Uterus (tissue), 4 donors: ENCODE measurements around the gene GRM8. TPM values are rescaled to one million over a fixed set of nuclear protein-coding genes. Genes with fewer than 3 reads are reported as not detected.

Experiments
- DNase-seq, 2 donors: peaks; one replicate each; pipeline ENCODE4 v3.0.0-alpha.2; 2019 to 2020
- H3K27ac ChIP-seq, 2 donors: fragments of 200-600 bp; sonication (generic); 1 replicate in 1 of 2; 2 replicates in 1 of 2; pipeline ENCODE4 v1.5.1; 2016 to 2018
- H3K27me3 ChIP-seq, 2 donors: fragments of 200-600 bp; sonication (generic); one replicate each; pipeline ENCODE4 v1.5.1; 2018 to 2019; ENCODE audit warnings: control low read depth in 1 of 2
- H3K36me3 ChIP-seq, 2 donors: fragments of 200-600 bp; sonication (generic); one replicate each; pipeline ENCODE4 v1.5.1; 2019; ENCODE audit warnings: control low read depth in 1 of 2
- H3K4me1 ChIP-seq, 2 donors: fragments of 200-600 bp; sonication (generic); one replicate each; pipeline ENCODE4 v1.5.1; 2018 to 2019; ENCODE audit warnings: control low read depth in 1 of 2
- H3K4me3 ChIP-seq, 2 donors: fragments of 200-600 bp; sonication (generic); 1 replicate in 1 of 2; 2 replicates in 1 of 2; pipeline ENCODE4 v1.5.1; 2018 to 2019; ENCODE audit warnings: mild to moderate bottlenecking in 1 of 2
- H3K9me3 ChIP-seq, 2 donors: fragments of 200-600 bp; sonication (generic); one replicate each; pipeline ENCODE4 v1.5.1; 2019; ENCODE audit warnings: control low read depth in 1 of 2
- POLR2A ChIP-seq, 2 donors: fragments of 450-650 bp; IDR thresholded peaks; one replicate each; pipeline ENCODE4 v1.6.1; 2016; ENCODE audit warnings: antibody characterized with exemption in 2 of 2, mild to moderate bottlenecking in 1 of 2, moderate library complexity in 1 of 2
- intact Hi-C: fragments of 100-400 bp; cut with DNase I; formaldehyde crosslinking; loops from one replicate; pipeline ENCODE4 v1.15.1; 2023; ENCODE audit warnings: low total_unique reads
- total RNA-seq, 4 donors: library from RNA; depleted of rRNA in 3 of 4; stranded (reverse); fragments of >200 nt in 3 of 4; gene quantifications; one replicate each; pipeline versions ENCODE4 v1.1.0 to v1.2.4, GENCODE V29; 2014 to 2023
- TF ChIP-seq, protein P1 (sequence below), 4 experiments: fragments of 200-600 bp in 2 of 4; fragments of 450-650 bp in 2 of 4; sonication (generic) in 2 of 4; IDR thresholded peaks; one replicate each; pipeline ENCODE4 v1.5.1; 2016 to 2019; ENCODE audit warnings: antibody characterized with exemption in 4 of 4, mild to moderate bottlenecking in 2 of 4, moderate library complexity in 1 of 4
- donor health status: DM: yes; HTN: yes; CAD: no.

Gene GRM8
- total RNA-seq, 4 donors from 2014 or later: 3.9 TPM; not detected in 3

DNA sequence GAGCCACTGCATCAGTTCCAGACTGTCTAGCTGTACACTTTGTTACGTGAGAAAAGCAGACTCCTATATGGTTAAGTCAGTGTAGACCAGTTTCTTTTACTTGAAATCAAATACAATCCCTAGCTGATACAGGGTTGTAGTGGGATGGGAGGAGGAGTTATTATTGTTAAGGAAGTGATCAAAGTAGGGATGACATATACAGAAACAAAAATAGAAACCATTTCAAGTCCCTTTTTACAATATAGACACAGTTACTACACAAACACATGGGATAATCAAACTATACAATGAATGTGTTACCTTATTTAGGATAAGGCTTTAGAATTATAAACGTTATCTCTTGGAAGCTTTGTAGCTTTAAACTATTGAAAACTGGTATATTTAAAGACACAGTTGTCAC lies 233.9 kb downstream of the GRM8 start:
- TF ChIP-seq, protein P1, sequence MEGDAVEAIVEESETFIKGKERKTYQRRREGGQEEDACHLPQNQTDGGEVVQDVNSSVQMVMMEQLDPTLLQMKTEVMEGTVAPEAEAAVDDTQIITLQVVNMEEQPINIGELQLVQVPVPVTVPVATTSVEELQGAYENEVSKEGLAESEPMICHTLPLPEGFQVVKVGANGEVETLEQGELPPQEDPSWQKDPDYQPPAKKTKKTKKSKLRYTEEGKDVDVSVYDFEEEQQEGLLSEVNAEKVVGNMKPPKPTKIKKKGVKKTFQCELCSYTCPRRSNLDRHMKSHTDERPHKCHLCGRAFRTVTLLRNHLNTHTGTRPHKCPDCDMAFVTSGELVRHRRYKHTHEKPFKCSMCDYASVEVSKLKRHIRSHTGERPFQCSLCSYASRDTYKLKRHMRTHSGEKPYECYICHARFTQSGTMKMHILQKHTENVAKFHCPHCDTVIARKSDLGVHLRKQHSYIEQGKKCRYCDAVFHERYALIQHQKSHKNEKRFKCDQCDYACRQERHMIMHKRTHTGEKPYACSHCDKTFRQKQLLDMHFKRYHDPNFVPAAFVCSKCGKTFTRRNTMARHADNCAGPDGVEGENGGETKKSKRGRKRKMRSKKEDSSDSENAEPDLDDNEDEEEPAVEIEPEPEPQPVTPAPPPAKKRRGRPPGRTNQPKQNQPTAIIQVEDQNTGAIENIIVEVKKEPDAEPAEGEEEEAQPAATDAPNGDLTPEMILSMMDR (IDR thresholded peaks at IDR 0.05): no peak
- TF ChIP-seq POLR2A (IDR thresholded peaks at IDR 0.05): no peak
- Histone ChIP-seq H3K9me3 (no peaks in the 10 kb centered on the region), H3K27ac (no peak overlapping the region), H3K4me1 (no peaks in the 10 kb centered on the region), H3K27me3 (no peaks in the 10 kb centered on the region), H3K4me3 (no peak overlapping the region), H3K36me3 (no peaks in the 10 kb centered on the region)
- DNase-seq: no peak
- intact Hi-C loops: no loop called here

GRCh38 chr7:127017196-127017595 lies 235.5 kb downstream of the GRM8 start:
- H3K36me3 ChIP-seq: no peaks in the 10 kb centered on the region
- no peak overlapping the region for H3K4me3 ChIP-seq
- TF ChIP-seq POLR2A (IDR thresholded peaks at IDR 0.05): no peak
- TF ChIP-seq, protein P1 (IDR thresholded peaks at IDR 0.05): no peak
- no peak overlapping the region for H3K27ac ChIP-seq
- no peaks in the 10 kb centered on the region for H3K27me3 ChIP-seq
- intact Hi-C loops: no loop called here
- no peaks in the 10 kb centered on the region for H3K4me1 ChIP-seq
- no peak for DNase-seq
- H3K9me3 ChIP-seq: no peaks in the 10 kb centered on the region

- intact Hi-C loops: no loop called here
- TF ChIP-seq, protein P1 (IDR thresholded peaks at IDR 0.05): no peak
- no peak for TF ChIP-seq POLR2A (IDR thresholded peaks at IDR 0.05)
- no peaks in the 10 kb centered on the region for H3K4me1 ChIP-seq
- no peaks in the 10 kb centered on the region for H3K27me3 ChIP-seq
- no peak overlapping the region for H3K4me3 ChIP-seq
- DNase-seq: no peak
- no peaks in the 10 kb centered on the region for H3K9me3 ChIP-seq
- H3K36me3 ChIP-seq: no peaks in the 10 kb centered on the region
- H3K27ac ChIP-seq: no peak overlapping the region
Measured at GRCh38 chr7:127000725-127001124, 252.0 kb downstream of the GRM8 start.

DNA sequence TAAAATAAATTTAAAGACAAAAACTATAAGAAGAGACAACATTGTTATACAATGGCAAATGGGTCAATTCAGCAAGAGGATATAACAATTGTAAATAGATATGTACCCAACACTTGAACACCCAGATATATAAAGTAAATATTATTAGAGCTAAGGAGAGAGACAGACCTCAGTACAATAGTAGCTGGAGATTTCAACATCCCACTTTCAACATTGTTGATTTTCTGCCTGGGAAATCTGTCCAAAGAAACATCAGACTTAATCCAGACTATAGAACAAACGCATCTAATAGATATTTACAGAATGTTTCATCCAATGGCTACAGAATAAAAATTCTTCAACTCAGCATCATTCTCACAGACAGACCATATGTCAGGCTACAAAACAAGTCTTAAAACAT lies 256.1 kb downstream of the GRM8 start:
- Histone ChIP-seq H3K9me3 (no peaks in the 10 kb centered on the region), H3K36me3 (no peaks in the 10 kb centered on the region), H3K4me3 (no peak overlapping the region), H3K27me3 (no peaks in the 10 kb centered on the region), H3K27ac (no peak overlapping the region), H3K4me1 (no peaks in the 10 kb centered on the region)
- intact Hi-C loops: no loop called here
- TF ChIP-seq POLR2A (IDR thresholded peaks at IDR 0.05): no peak
- TF ChIP-seq, protein P1 (IDR thresholded peaks at IDR 0.05): no peak
- no peak for DNase-seq

DNA sequence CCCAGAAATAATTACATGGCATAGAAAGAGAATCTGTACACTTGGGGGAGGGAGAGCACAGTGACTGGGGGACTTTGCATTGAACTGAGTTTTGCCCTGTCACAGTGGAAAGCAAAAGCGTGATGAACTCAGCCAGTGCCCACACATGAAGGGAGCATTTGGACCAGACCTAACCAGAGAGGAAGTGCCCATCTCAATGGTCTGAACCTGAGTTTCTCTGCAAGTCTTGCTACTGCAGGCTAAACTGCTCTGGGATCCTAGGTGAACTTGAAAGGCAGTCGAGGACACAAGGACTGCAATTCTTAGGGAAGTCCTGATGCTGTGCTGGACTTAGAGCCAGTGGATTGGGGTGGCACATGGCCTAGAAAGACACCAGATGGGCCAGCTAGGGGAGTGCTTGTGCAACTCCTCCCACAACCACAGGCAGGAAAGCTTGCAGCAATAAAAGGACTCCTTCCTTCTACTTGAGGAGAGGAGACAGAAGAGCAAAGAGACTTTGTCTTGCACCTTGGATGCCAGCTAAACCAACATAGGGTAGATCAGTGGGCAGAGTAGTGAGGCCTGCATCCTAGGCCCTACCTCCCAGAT lies 259.0 kb downstream of the GRM8 start:
- intact Hi-C loops: no loop called here
- Histone ChIP-seq H3K4me3 (no peak overlapping the region), H3K27me3 (no peaks in the 10 kb centered on the region), H3K27ac (no peak overlapping the region), H3K4me1 (no peaks in the 10 kb centered on the region), H3K36me3 (no peaks in the 10 kb centered on the region), H3K9me3 (no peaks in the 10 kb centered on the region)
- no peak for DNase-seq
- TF ChIP-seq POLR2A (IDR thresholded peaks at IDR 0.05): no peak
- TF ChIP-seq, protein P1 (IDR thresholded peaks at IDR 0.05): no peak
